ENCODE data around the gene FGF14.

Gene FGF14

DNA sequence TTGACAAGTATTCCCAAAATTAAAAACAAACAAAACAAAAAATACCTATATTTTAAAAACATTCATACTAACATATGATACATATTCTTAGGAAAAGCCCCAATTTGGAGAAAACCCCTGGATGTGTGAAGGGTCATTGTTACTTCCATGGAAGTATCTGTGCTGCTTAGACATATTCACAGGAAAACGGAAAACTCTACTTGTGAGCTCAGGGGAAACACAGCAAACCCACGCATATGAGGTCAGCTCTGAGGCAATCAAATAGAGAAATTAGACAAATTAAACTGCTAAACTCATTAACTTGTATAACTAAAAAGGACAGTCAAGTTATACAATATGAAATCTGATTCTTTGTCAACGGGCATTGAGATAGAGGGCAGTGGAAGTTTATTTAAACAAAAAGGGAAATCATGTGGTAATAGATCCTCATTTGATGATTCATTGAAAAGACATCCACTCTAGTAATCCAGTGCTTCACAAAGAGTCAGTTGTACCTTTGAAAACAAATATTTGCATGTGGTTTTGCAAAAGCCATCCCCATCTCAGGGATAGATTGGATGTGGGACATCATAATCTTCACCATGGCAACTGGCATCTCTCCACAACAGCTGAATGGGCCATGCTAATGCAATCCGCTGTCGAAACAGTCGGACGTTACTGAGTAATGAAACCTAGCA lies 526.0 kb downstream of the FGF14 start:
- TF ChIP-seq, protein P1, sequence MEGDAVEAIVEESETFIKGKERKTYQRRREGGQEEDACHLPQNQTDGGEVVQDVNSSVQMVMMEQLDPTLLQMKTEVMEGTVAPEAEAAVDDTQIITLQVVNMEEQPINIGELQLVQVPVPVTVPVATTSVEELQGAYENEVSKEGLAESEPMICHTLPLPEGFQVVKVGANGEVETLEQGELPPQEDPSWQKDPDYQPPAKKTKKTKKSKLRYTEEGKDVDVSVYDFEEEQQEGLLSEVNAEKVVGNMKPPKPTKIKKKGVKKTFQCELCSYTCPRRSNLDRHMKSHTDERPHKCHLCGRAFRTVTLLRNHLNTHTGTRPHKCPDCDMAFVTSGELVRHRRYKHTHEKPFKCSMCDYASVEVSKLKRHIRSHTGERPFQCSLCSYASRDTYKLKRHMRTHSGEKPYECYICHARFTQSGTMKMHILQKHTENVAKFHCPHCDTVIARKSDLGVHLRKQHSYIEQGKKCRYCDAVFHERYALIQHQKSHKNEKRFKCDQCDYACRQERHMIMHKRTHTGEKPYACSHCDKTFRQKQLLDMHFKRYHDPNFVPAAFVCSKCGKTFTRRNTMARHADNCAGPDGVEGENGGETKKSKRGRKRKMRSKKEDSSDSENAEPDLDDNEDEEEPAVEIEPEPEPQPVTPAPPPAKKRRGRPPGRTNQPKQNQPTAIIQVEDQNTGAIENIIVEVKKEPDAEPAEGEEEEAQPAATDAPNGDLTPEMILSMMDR (IDR thresholded peaks at IDR 0.05; ENCODE audit: low read depth, low read length): no peak
- peak; percentile 86 for DNase-seq (ENCODE audit: extremely low read depth, low read depth)

GRCh38 chr13:101875091-101875490 lies 526.8 kb downstream of the FGF14 start:
- no peak for DNase-seq (ENCODE audit: extremely low read depth, low read depth)
- TF ChIP-seq, protein P1 (IDR thresholded peaks at IDR 0.05; ENCODE audit: low read depth, low read length): no peak

DNA sequence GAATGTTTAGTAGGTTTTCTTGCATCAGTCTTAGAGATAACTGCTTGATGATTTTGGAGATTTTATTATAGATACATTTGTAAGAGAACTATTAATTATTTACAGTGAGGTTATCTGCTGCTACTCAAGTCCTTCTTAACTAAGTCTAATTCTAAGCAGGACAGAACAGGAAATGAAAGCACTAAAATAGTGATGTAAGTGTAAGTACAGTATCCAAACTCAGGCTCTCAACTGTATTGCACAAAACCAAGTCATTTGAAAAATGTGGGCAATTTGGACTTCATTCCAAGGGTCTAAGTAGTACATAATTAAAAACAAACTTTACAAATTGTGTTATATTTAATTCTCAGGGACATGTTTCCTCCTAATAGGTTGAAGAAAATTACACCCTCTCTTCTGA lies 532.3 kb downstream of the FGF14 start:
- TF ChIP-seq, protein P1 (IDR thresholded peaks at IDR 0.05; ENCODE audit: low read depth, low read length): no peak
- peak; percentile 1 for DNase-seq (ENCODE audit: extremely low read depth, low read depth)

DNA sequence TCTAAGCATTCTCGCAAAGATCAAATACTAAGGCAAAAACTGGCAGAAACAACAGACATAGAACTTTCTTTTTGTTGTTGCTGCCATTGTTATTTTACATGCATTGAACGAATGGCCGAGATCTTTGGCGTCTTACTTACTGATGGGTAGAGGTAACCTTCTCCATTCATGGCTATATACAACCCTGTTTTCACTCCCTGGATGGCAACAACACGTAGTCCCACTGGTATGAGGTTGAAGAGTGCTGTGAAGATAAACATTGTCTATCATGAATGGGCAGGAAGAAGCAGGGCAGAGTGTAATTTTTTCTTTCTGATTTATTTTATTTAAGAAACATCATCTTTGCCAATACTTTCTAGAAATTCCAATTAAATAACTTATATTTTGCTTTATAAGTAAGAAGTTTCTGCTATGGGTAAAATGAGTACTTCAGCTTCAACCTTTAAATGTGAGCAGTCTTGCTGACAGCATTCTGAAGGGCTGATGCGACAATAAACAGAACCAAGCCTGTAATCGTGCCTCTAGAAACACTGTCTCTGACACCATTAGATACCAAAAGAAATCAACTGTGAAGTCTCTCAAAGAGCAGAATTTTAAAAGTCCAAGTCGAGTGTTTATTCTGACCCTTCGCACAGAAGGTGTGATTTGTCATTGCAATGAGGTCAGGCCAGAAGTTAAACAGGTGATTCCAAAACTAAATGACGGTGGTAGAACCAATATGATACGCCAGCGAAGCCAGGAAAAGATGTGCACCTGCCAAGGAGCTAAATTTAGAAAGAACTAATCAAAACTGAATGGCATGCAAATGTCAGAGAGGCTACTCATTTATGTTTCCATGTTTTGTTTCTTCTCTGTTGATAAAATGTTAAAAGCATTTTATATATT lies 533.0 kb downstream of the FGF14 start:
- DNase-seq (ENCODE audit: extremely low read depth, low read depth): no peak
- TF ChIP-seq, protein P1 (IDR thresholded peaks at IDR 0.05; ENCODE audit: low read depth, low read length): no peak

GRCh38 chr13:101866889-101867581 lies 534.8 kb downstream of the FGF14 start:
- DNase-seq (ENCODE audit: extremely low read depth, low read depth): no peak

GRCh38 chr13:101858860-101859259 lies 543.0 kb downstream of the FGF14 start:
- DNase-seq (ENCODE audit: extremely low read depth, low read depth): no peak
- TF ChIP-seq, protein P1 (IDR thresholded peaks at IDR 0.05; ENCODE audit: low read depth, low read length): no peak

More at GRCh38 chr13:101866889-101867581, 534.8 kb downstream of the FGF14 start:
- TF ChIP-seq, protein P1 (IDR thresholded peaks at IDR 0.05; ENCODE audit: low read depth, low read length): no peak
